ENCODE measurements around the gene LAIR2.

LAIR2 gene

GRCh38 chr19:54541712-54542111 lies 39.1 kb downstream of the LAIR2 start:
- DNase-seq, result no peak

- no peak for DNase-seq
Measured at GRCh38 chr19:54548806-54549205, 46.2 kb downstream of the LAIR2 start.

GRCh38 chr19:54549224-54549623 lies 46.6 kb downstream of the LAIR2 start:
- DNase-seq, result no peak

GRCh38 chr19:54551293-54551692 lies 48.7 kb downstream of the LAIR2 start:
- DNase-seq, result peak; percentile 41

GRCh38 chr19:54551950-54552912 lies 49.6 kb downstream of the LAIR2 start:
- DNase-seq, result no peak

- DNase-seq, result no peak
Measured at GRCh38 chr19:54552913-54553310, 50.3 kb downstream of the LAIR2 start.

GRCh38 chr19:54554006-54554405 lies 51.4 kb downstream of the LAIR2 start:
- no peak for DNase-seq

GRCh38 chr19:54554896-54555295 lies 52.3 kb downstream of the LAIR2 start:
- no peak for DNase-seq

GRCh38 chr19:54556194-54556593 lies 53.6 kb downstream of the LAIR2 start:
- DNase-seq, result no peak

- no peak for DNase-seq
Measured at GRCh38 chr19:54558339-54558738, 55.7 kb downstream of the LAIR2 start.

Measured in CD4-positive, alpha-beta T cell treated with Interferon gamma for 1 hour (primary cell).